Mucosa of stomach (tissue), 1 donor: ENCODE data around the gene SMCO4.
"Not testable (repeated sequence)": the region's sequence is repeated elsewhere in the genome, so short reads cannot be mapped to it uniquely, and the experiment has no call there.

Experiments
- H3K27me3 ChIP-seq: one replicate; pipeline ENCODE4 v1.7.0; 2013; ENCODE audit warnings: mild to moderate bottlenecking, low read length; ENCODE audit not compliant: control insufficient read depth, insufficient read depth
- H3K36me3 ChIP-seq: one replicate; pipeline ENCODE4 v1.7.0; 2013; ENCODE audit warnings: low read length; ENCODE audit not compliant: control insufficient read depth, insufficient read depth
- H3K4me1 ChIP-seq: one replicate; pipeline ENCODE4 v1.7.0; 2013; ENCODE audit warnings: mild to moderate bottlenecking, low read length; ENCODE audit not compliant: control insufficient read depth, insufficient read depth
- H3K4me3 ChIP-seq: one replicate; pipeline ENCODE4 v1.7.0; 2013; ENCODE audit warnings: low read length
- H3K9ac ChIP-seq: one replicate; pipeline ENCODE4 v1.7.0; 2013; ENCODE audit warnings: mild to moderate bottlenecking, low read length, moderate library complexity
- H3K9me3 ChIP-seq: one replicate; pipeline ENCODE4 v1.7.0; 2013; ENCODE audit warnings: mild to moderate bottlenecking, low read length, moderate library complexity; ENCODE audit not compliant: control insufficient read depth
- donor health status: Pancreatic carcinoma.

Gene SMCO4

GRCh38 chr11:93543292-93543977 lies at the start of gene SMCO4:
TSS of gene SMCO4 (minus strand) at chr11:93543391. CDS start at chr11:93479189, 64,202 bp downstream.
- Histone ChIP-seq H3K36me3 (no peaks in the 10 kb centered on the region), H3K9ac (peak within 1 kb of the TSS; percentile 81), H3K4me3 (peak within 1 kb of the TSS; percentile 45), H3K9me3 (no peaks in the 10 kb centered on the region), H3K4me1 (peaks cover 12% of the 10 kb centered on the region), H3K27me3 (no peaks in the 10 kb centered on the region)

- Histone ChIP-seq H3K36me3 (no peaks in the 10 kb centered on the region), H3K4me1 (peaks cover 40% of the 10 kb centered on the region), H3K4me3 (no peak overlapping the region), H3K9me3 (no peaks in the 10 kb centered on the region), H3K9ac (no peak overlapping the region), H3K27me3 (no peaks in the 10 kb centered on the region)
These were observed 48.2 kb upstream of the SMCO4 start for GRCh38 chr11:93591247-93591898.

GRCh38 chr11:93589347-93589746 lies 46.2 kb upstream of the SMCO4 start:
- Histone ChIP-seq H3K9me3 (no peaks in the 10 kb centered on the region), H3K4me1 (peaks cover 40% of the 10 kb centered on the region), H3K9ac (no peak overlapping the region), H3K27me3 (no peaks in the 10 kb centered on the region), H3K4me3 (no peak overlapping the region), H3K36me3 (no peaks in the 10 kb centered on the region)

- Histone ChIP-seq H3K9me3 (no peaks in the 10 kb centered on the region), H3K4me3 (no peak overlapping the region), H3K9ac (no peak overlapping the region), H3K36me3 (no peaks in the 10 kb centered on the region), H3K27me3 (no peaks in the 10 kb centered on the region), H3K4me1 (peaks cover 40% of the 10 kb centered on the region)
These were observed 44.8 kb upstream of the SMCO4 start for GRCh38 chr11:93587858-93588581.

- not testable (repeated sequence) for H3K36me3 ChIP-seq, H3K9me3 ChIP-seq, H3K9ac ChIP-seq, H3K27me3 ChIP-seq, H3K4me3 ChIP-seq
- peaks cover 40% of the 10 kb centered on the region for H3K4me1 ChIP-seq
These were observed 44.2 kb upstream of the SMCO4 start for GRCh38 chr11:93587425-93587824.

- H3K4me3 ChIP-seq = no peak overlapping the region
These were observed 42.6 kb upstream of the SMCO4 start for GRCh38 chr11:93585758-93586157.

GRCh38 chr11:93583490-93583889 lies 40.3 kb upstream of the SMCO4 start:
- Histone ChIP-seq H3K4me3 (no peak overlapping the region), H3K9me3 (no peaks in the 10 kb centered on the region), H3K36me3 (no peaks in the 10 kb centered on the region), H3K4me1 (peaks cover 18% of the 10 kb centered on the region), H3K27me3 (no peaks in the 10 kb centered on the region), H3K9ac (no peak overlapping the region)

More at GRCh38 chr11:93585758-93586157, 42.6 kb upstream of the SMCO4 start:
- Histone ChIP-seq H3K4me1 (peaks cover 35% of the 10 kb centered on the region), H3K27me3 (no peaks in the 10 kb centered on the region), H3K36me3 (no peaks in the 10 kb centered on the region), H3K9me3 (no peaks in the 10 kb centered on the region), H3K9ac (no peak overlapping the region)

GRCh38 chr11:93579187-93579751 lies 36.1 kb upstream of the SMCO4 start:
- H3K9ac ChIP-seq = no peak overlapping the region
- no peaks in the 10 kb centered on the region for H3K36me3 ChIP-seq
- no peak overlapping the region for H3K4me3 ChIP-seq
- H3K27me3 ChIP-seq = no peaks in the 10 kb centered on the region
- H3K9me3 ChIP-seq = no peaks in the 10 kb centered on the region
- no peaks in the 10 kb centered on the region for H3K4me1 ChIP-seq

- Histone ChIP-seq H3K36me3 (no peaks in the 10 kb centered on the region), H3K27me3 (no peaks in the 10 kb centered on the region), H3K4me1 (no peaks in the 10 kb centered on the region), H3K4me3 (no peak overlapping the region), H3K9ac (no peak overlapping the region), H3K9me3 (no peaks in the 10 kb centered on the region)
These were observed 34.1 kb upstream of the SMCO4 start for GRCh38 chr11:93577286-93577685.

GRCh38 chr11:93576870-93577269 lies 33.7 kb upstream of the SMCO4 start:
- H3K4me3 ChIP-seq, H3K36me3 ChIP-seq, H3K27me3 ChIP-seq, H3K9ac ChIP-seq, H3K9me3 ChIP-seq, H3K4me1 ChIP-seq: not testable (repeated sequence)

GRCh38 chr11:93574638-93575220 lies 31.5 kb upstream of the SMCO4 start:
- H3K27me3 ChIP-seq = no peaks in the 10 kb centered on the region
- H3K9ac ChIP-seq = no peak overlapping the region
- no peaks in the 10 kb centered on the region for H3K4me1 ChIP-seq
- H3K9me3 ChIP-seq = no peaks in the 10 kb centered on the region
- no peaks in the 10 kb centered on the region for H3K36me3 ChIP-seq
- no peak overlapping the region for H3K4me3 ChIP-seq

- Histone ChIP-seq H3K9me3 (no peaks in the 10 kb centered on the region), H3K27me3 (no peaks in the 10 kb centered on the region), H3K4me1 (peaks cover 9% of the 10 kb centered on the region), H3K9ac (no peak overlapping the region), H3K4me3 (no peak overlapping the region), H3K36me3 (no peaks in the 10 kb centered on the region)
These were observed 30.0 kb upstream of the SMCO4 start for GRCh38 chr11:93573184-93573583.
